A549 (cell line): ENCODE results near the gene SANBR. TPM values are rescaled to one million over a fixed set of nuclear protein-coding genes. Genes with fewer than 3 reads are reported as not detected.
"Not testable (repeated sequence)": the region's sequence is repeated elsewhere in the genome, so short reads cannot be mapped to it uniquely, and the experiment has no call there.

Source experiments
- ATAC-seq, 2 experiments: fragments of 200-7000 bp in 1 of 2; fragments of >200 bp in 1 of 2; cut with Nextera tagmentation in 1 of 2; cut with Tn5 transposase in 1 of 2; 3 replicates each; pipeline versions ENCODE4 v1.8.0 to v1.9.1; 2018 to 2020; ENCODE audit warnings: mild to moderate bottlenecking in 1 of 2, moderate library complexity in 1 of 2
- CTCF ChIA-PET: fragments of 300-600 bp; sonication (Branson Sonifier 250); formaldehyde crosslinking; extraction: SDS; loops from one replicate; lab custom pipeline; 2021; ENCODE audit warnings: antibody characterized with exemption, inconsistent platforms; lab: Yijun Ruan, JAX
- POLR2A ChIA-PET: fragments of 350-600 bp; formaldehyde crosslinking; extraction: SDS; loops from one replicate; lab custom pipeline; 2021; ENCODE audit warnings: antibody characterized with exemption, inconsistent platforms; lab: Yijun Ruan, JAX
- DNase-seq, 2 experiments: peaks; one replicate each; pipeline versions ENCODE4 v3.0.0 to v3.0.0-alpha.2; 2011 to 2016; ENCODE audit warnings: low read depth in 1 of 2, low spot score in 1 of 2
- FAIRE-seq: peaks from 2 replicates; lab custom pipeline; 2011; peaks lifted over from hg19 to GRCh38; lab: Jason Lieb, UNC
- H3K27ac ChIP-seq, 2 experiments: fragments of >200 bp; sonication (Bioruptor Twin); formaldehyde crosslinking; 3 replicates each; pipeline ENCODE4 v1.5.1; 2016 to 2017
- H3K4me1 ChIP-seq: fragments of >200 bp; sonication (Bioruptor Twin); formaldehyde crosslinking; 3 replicates; pipeline ENCODE4 v1.6.1; 2016
- H3K4me2 ChIP-seq: fragments of >200 bp; sonication (Bioruptor Twin); formaldehyde crosslinking; 3 replicates; pipeline ENCODE4 v1.6.1; 2016
- H3K4me3 ChIP-seq: fragments of >200 bp; sonication (Bioruptor Twin); formaldehyde crosslinking; 3 replicates; pipeline ENCODE4 v1.5.1; 2016
- H3K9me3 ChIP-seq: fragments of >200 bp; sonication (Bioruptor Twin); formaldehyde crosslinking; 3 replicates; pipeline ENCODE4 v1.6.1; 2016
- BHLHE40 ChIP-seq: IDR thresholded peaks from 2 replicates; pipeline ENCODE4 v1.6.1; 2012; ENCODE audit warnings: low read depth, low read length, inconsistent platforms
- CEBPB ChIP-seq, 2 experiments: fragments of >200 bp in 1 of 2; sonication (Bioruptor Twin) in 1 of 2; formaldehyde crosslinking in 1 of 2; IDR thresholded peaks; 2 replicates each; pipeline ENCODE4 v1.6.1; 2012 to 2016
- CHD4 ChIP-seq: fragments of 200-600 bp; sonication (generic); IDR thresholded peaks from 2 replicates; pipeline ENCODE4 v1.6.1; 2016; ENCODE audit warnings: antibody characterized with exemption, mild to moderate bottlenecking, borderline replicate concordance
- EHMT2 ChIP-seq: fragments of 200-600 bp; sonication (generic); IDR thresholded peaks from 2 replicates; pipeline ENCODE4 v1.6.1; 2016; ENCODE audit warnings: antibody characterized with exemption, low read depth, mild to moderate bottlenecking, moderate library complexity
- EP300 ChIP-seq, 2 experiments: fragments of >200 bp; sonication (Bioruptor Twin); formaldehyde crosslinking; IDR thresholded peaks; 2 replicates in 1 of 2; 3 replicates in 1 of 2; pipeline ENCODE4 v1.6.1; 2016 to 2017
- ESRRA ChIP-seq: fragments of 150-350 bp; IDR thresholded peaks from 2 replicates; pipeline ENCODE4 v1.6.1; 2014; ENCODE audit warnings: mild to moderate bottlenecking, low read length, borderline replicate concordance
- FOSL2 ChIP-seq, 2 experiments: fragments of 450-650 bp in 1 of 2; fragments of >200 bp in 1 of 2; sonication (Bioruptor Twin) in 1 of 2; formaldehyde crosslinking; IDR thresholded peaks; 2 replicates each; pipeline versions ENCODE4 v1.5.0 to v1.6.1; 2016 to 2020; ENCODE audit warnings: mild to moderate bottlenecking in 1 of 2, moderate library complexity in 1 of 2
- GATA3 ChIP-seq: IDR thresholded peaks from 2 replicates; pipeline ENCODE4 v1.6.1; 2012; ENCODE audit warnings: borderline replicate concordance
- JUNB ChIP-seq: fragments of >200 bp; sonication (Bioruptor Twin); formaldehyde crosslinking; IDR thresholded peaks from 2 replicates; pipeline ENCODE4 v1.6.1; 2016
- MAFK ChIP-seq: fragments of 450-650 bp; IDR thresholded peaks from 2 replicates; pipeline ENCODE4 v1.6.1; 2014; ENCODE audit not compliant: partially characterized antibody
- POLR2AphosphoS2 ChIP-seq: conservative IDR thresholded peaks from 2 replicates; pipeline ENCODE4 v1.6.1; 2012; ENCODE audit warnings: low read length, improper control_type of control experiment, inconsistent platforms
- RNF2 ChIP-seq: fragments of 200-600 bp; sonication (generic); IDR thresholded peaks from 2 replicates; pipeline ENCODE4 v1.6.1; 2016; ENCODE audit warnings: low read depth, mild to moderate bottlenecking, antibody characterized with exemption, moderate library complexity, borderline replicate concordance
- SREBF2 ChIP-seq: fragments of 450-650 bp; IDR thresholded peaks from 2 replicates; pipeline ENCODE4 v1.6.1; 2014; ENCODE audit warnings: mild to moderate bottlenecking, moderate library complexity
- ZC3H11A ChIP-seq: fragments of 450-650 bp; IDR thresholded peaks from 2 replicates; pipeline ENCODE4 v1.6.1; 2014; ENCODE audit warnings: antibody characterized with exemption, mild to moderate bottlenecking
- ZFP36 ChIP-seq: fragments of 450-650 bp; IDR thresholded peaks from 2 replicates; pipeline ENCODE4 v1.6.1; 2014; ENCODE audit warnings: borderline replicate concordance; ENCODE audit not compliant: partially characterized antibody
- WGBS: methylation state at CpG from one replicate; pipeline ENCODE4 v1.1.6; 2017; ENCODE audit errors: missing lambda C conversion rate; 5-methylcytosine and 5-hydroxymethylcytosine counted together
- polyA plus RNA-seq, 4 experiments: library from polyadenylated mRNA; depleted of rRNA in 3 of 4; stranded (reverse); fragments of >200 nt; fragmentation: RNase III in 1 of 4; extraction: RNeasy Plus Mini Kit Qiagen cat#74134 plus additional on column Dnase treatment in 1 of 4; gene quantifications; 2 replicates in 3 of 4; 3 replicates in 1 of 4; pipeline ENCODE4 v1.2.3, GENCODE V29; 2011 to 2017
- TF ChIP-seq, protein P1 (sequence below): IDR thresholded peaks from 2 replicates; pipeline ENCODE4 v1.6.1; 2012; ENCODE audit warnings: low read depth, borderline replicate concordance
- TF ChIP-seq, protein P2 (sequence below): fragments of 250-450 bp; sonication (Bioruptor Pico); IDR thresholded peaks from 2 replicates; pipeline ENCODE4 v1.5.0; 2020; ENCODE audit warnings: low read depth, mild to moderate bottlenecking, moderate library complexity
- TF ChIP-seq, protein P3 (sequence below): fragments of 200-600 bp; sonication (generic); IDR thresholded peaks from 2 replicates; pipeline ENCODE4 v1.6.1; 2016; ENCODE audit warnings: antibody characterized with exemption, mild to moderate bottlenecking, moderate library complexity
- TF ChIP-seq, protein P4 (sequence below): fragments of >200 bp; sonication (Bioruptor Twin); formaldehyde crosslinking; IDR thresholded peaks from 3 replicates; pipeline ENCODE4 v1.6.1; 2016
- TF ChIP-seq, protein P5 (sequence below): fragments of 250-450 bp; sonication (Bioruptor Pico); IDR thresholded peaks from 2 replicates; pipeline ENCODE4 v1.5.0; 2021; ENCODE audit warnings: mild to moderate bottlenecking, moderate library complexity, borderline replicate concordance
- TF ChIP-seq, protein P6 (sequence below): IDR thresholded peaks from 2 replicates; pipeline ENCODE4 v1.6.1; 2012

Gene SANBR
- polyA plus RNA-seq, 2 of the 4 experiments (the other 2 are of a cell fraction) = 17.1 to 31.6 TPM

DNA sequence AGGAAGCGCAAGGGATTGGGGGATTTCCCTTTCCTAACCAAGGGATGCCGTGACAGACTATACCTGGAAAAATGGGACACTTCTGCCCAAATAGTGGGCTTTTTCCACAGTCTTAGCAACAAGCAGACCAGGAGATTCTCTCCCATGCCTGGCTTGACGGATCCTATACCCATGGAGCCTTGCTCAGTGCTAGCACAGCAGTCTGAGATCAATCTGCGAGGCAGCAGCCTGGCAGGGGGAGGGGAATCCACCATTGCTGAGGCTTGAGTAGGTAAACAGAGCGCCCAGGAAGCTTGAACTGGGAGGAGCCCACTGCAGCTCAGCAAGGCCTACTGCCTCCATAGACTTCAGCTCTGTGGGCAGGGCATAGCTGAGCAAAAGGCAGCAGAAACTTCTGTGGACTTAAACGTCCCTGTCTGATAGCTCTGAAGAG is 44.4 kb upstream of the SANBR start:
- no peak for FAIRE-seq
- Histone ChIP-seq H3K27ac (no peak overlapping the region), H3K9me3 (peaks cover 11% of the 10 kb centered on the region)

DNA sequence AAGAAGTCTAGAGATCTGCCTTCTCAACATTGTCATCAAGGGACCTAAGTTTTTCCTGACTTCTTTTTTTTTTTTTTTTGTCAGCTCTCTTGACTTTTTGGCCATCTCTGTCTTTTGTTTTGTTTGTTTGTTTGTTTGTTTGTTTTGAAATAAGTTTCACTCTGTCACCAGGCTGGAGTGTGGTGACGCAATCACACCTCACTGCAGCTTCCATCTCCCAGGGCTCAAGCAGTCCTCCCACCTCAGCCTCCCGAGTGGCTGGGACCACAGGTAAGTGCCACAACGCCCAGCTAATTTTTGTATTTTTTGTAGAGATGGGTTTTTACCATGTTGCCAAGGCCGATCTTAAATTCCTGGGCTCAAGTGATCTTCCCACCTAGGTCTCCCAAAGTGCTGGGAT is 42.0 kb upstream of the SANBR start:
- no peak for TF ChIP-seq ESRRA
- peak; percentile 57 to 73; a peak in 3 of 4 replicates for TF ChIP-seq CEBPB (IDR thresholded peaks at IDR 0.05)
- TF ChIP-seq, protein P1, sequence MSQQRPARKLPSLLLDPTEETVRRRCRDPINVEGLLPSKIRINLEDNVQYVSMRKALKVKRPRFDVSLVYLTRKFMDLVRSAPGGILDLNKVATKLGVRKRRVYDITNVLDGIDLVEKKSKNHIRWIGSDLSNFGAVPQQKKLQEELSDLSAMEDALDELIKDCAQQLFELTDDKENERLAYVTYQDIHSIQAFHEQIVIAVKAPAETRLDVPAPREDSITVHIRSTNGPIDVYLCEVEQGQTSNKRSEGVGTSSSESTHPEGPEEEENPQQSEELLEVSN = no peak
- TF ChIP-seq MAFK = no peak
- no peak for TF ChIP-seq EP300 (IDR thresholded peaks at IDR 0.05)
- no peak for ATAC-seq
- no peak for FAIRE-seq
- ChIA-PET POLR2A (no interaction called here), CTCF (interaction anchor here (1.1 kb wide), 1 partner anchor 42 kb away, joined by 3 read pairs; the partner anchor contains the start of gene SANBR)
- no peak for DNase-seq
- Histone ChIP-seq H3K4me3 (no peak overlapping the region), H3K4me1 (peaks cover 15% of the 10 kb centered on the region; the same call in 2 of the 3 replicates), H3K9me3 (peaks cover 11% of the 10 kb centered on the region), H3K27ac (no peak overlapping the region), H3K4me2 (no peak overlapping the region)
- WGBS = 88% methylated on average over 4 of the region's 4 CpGs

More for the DNA sequence above, 44.4 kb upstream of the SANBR start:
- ChIA-PET POLR2A (no interaction called here), CTCF (interaction anchor here (0.7 to 1.9 kb wide), 3 partner anchors 11 to 153 kb away, joined by 3 to 4 read pairs (median 3); no protein-coding TSS in a partner anchor)
- Histone ChIP-seq H3K4me3 (no peak overlapping the region), H3K4me2 (no peak overlapping the region), H3K4me1 (peaks cover 15% of the 10 kb centered on the region; the same call in 2 of the 3 replicates)
- TF ChIP-seq POLR2AphosphoS2 (no peak), BHLHE40 (no peak), CHD4 (no peak)
- 86% methylated on average over 6 of the region's 6 CpGs for WGBS
- DNase-seq (no peak), ATAC-seq (no peak)

DNA sequence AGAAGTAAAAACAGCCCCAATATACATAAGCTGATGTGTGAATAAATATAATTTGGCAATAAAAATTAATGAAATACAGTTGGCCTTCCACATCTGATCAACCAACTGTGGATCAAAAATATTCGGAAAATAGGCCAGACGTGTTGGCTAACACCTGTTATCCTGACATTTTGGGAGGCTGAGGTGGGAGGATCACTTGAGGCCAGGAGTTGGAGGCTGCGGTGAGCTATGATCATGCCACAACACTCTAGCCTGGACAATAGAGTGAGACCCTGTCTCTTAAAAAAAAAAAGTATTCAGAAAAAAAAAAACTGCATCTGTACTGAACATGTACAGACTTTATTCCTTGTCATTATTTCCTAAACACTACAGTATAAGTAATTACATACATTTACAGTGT is 36.1 kb upstream of the SANBR start:
- Histone ChIP-seq H3K4me3 (no peak overlapping the region), H3K4me2 (no peak overlapping the region), H3K4me1 (no peaks in the 10 kb centered on the region), H3K27ac (no peak overlapping the region), H3K9me3 (peaks cover 6% of the 10 kb centered on the region)
- POLR2A ChIA-PET = no interaction called here
- DNase-seq (no peak), FAIRE-seq (no peak), ATAC-seq (no peak)
- TF ChIP-seq FOSL2 (IDR thresholded peaks at IDR 0.05) (no peak), FOSL2 (CRISPR knock-in tag; IDR thresholded peaks at IDR 0.05) (no peak), GATA3 (no peak), RNF2 (no peak), SREBF2 (no peak), EHMT2 (no peak), JUNB (no peak), BHLHE40 (no peak), ESRRA (no peak), ZC3H11A (no peak), ZFP36 (no peak)
- TF ChIP-seq, protein P2, sequence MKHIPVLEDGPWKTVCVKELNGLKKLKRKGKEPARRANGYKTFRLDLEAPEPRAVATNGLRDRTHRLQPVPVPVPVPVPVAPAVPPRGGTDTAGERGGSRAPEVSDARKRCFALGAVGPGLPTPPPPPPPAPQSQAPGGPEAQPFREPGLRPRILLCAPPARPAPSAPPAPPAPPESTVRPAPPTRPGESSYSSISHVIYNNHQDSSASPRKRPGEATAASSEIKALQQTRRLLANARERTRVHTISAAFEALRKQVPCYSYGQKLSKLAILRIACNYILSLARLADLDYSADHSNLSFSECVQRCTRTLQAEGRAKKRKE (CRISPR knock-in tag) = no peak
- TF ChIP-seq, protein P3, sequence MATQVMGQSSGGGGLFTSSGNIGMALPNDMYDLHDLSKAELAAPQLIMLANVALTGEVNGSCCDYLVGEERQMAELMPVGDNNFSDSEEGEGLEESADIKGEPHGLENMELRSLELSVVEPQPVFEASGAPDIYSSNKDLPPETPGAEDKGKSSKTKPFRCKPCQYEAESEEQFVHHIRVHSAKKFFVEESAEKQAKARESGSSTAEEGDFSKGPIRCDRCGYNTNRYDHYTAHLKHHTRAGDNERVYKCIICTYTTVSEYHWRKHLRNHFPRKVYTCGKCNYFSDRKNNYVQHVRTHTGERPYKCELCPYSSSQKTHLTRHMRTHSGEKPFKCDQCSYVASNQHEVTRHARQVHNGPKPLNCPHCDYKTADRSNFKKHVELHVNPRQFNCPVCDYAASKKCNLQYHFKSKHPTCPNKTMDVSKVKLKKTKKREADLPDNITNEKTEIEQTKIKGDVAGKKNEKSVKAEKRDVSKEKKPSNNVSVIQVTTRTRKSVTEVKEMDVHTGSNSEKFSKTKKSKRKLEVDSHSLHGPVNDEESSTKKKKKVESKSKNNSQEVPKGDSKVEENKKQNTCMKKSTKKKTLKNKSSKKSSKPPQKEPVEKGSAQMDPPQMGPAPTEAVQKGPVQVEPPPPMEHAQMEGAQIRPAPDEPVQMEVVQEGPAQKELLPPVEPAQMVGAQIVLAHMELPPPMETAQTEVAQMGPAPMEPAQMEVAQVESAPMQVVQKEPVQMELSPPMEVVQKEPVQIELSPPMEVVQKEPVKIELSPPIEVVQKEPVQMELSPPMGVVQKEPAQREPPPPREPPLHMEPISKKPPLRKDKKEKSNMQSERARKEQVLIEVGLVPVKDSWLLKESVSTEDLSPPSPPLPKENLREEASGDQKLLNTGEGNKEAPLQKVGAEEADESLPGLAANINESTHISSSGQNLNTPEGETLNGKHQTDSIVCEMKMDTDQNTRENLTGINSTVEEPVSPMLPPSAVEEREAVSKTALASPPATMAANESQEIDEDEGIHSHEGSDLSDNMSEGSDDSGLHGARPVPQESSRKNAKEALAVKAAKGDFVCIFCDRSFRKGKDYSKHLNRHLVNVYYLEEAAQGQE = no peak
- TF ChIP-seq, protein P4, sequence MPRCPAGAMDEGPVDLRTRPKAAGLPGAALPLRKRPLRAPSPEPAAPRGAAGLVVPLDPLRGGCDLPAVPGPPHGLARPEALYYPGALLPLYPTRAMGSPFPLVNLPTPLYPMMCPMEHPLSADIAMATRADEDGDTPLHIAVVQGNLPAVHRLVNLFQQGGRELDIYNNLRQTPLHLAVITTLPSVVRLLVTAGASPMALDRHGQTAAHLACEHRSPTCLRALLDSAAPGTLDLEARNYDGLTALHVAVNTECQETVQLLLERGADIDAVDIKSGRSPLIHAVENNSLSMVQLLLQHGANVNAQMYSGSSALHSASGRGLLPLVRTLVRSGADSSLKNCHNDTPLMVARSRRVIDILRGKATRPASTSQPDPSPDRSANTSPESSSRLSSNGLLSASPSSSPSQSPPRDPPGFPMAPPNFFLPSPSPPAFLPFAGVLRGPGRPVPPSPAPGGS = no peak
- TF ChIP-seq, protein P5, sequence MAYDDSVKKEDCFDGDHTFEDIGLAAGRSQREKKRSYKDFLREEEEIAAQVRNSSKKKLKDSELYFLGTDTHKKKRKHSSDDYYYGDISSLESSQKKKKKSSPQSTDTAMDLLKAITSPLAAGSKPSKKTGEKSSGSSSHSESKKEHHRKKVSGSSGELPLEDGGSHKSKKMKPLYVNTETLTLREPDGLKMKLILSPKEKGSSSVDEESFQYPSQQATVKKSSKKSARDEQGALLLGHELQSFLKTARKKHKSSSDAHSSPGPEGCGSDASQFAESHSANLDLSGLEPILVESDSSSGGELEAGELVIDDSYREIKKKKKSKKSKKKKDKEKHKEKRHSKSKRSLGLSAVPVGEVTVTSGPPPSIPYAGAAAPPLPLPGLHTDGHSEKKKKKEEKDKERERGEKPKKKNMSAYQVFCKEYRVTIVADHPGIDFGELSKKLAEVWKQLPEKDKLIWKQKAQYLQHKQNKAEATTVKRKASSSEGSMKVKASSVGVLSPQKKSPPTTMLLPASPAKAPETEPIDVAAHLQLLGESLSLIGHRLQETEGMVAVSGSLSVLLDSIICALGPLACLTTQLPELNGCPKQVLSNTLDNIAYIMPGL (CRISPR knock-in tag) = no peak
- TF ChIP-seq, protein P6, sequence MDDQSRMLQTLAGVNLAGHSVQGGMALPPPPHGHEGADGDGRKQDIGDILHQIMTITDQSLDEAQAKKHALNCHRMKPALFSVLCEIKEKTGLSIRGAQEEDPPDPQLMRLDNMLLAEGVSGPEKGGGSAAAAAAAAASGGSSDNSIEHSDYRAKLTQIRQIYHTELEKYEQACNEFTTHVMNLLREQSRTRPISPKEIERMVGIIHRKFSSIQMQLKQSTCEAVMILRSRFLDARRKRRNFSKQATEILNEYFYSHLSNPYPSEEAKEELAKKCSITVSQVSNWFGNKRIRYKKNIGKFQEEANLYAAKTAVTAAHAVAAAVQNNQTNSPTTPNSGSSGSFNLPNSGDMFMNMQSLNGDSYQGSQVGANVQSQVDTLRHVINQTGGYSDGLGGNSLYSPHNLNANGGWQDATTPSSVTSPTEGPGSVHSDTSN = no peak
- CTCF ChIA-PET = no interaction called here
- WGBS = 95% methylated on average over 3 of the region's 3 CpGs

DNA sequence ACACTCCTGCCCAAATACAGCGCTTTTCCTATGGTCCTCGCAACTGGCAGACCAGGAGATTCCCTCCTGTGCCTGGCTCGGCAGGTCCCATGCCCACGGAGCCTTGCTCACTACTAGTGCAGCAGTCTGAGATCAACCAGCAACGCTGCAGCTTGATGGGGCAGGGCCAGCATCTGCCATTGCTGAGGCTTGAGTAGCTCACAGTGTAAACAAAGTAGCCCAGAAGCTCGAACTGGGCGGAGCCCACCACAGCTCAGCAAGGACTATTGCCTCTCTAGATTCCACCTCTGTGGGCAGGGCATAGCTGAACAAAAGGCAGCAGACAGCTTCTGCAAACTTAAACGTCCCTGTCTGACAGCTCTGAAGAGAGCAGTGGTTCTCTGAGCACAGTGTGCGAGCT is 31.1 kb upstream of the SANBR start:
- 91% methylated on average over 9 of the region's 9 CpGs for WGBS
- peaks cover 39% of the 10 kb centered on the region for H3K9me3 ChIP-seq
- CTCF ChIA-PET, POLR2A ChIA-PET, H3K27ac ChIP-seq, DNase-seq, H3K4me1 ChIP-seq, H3K4me3 ChIP-seq, H3K4me2 ChIP-seq, FAIRE-seq, ATAC-seq: not testable (repeated sequence)
